Activated B cell treated with CpG ODN at 0.5 μM for 24 hours (primary cell): Measurements from ENCODE around the gene SCAPER. TPM values are rescaled to one million over a fixed set of nuclear protein-coding genes. Genes with fewer than 3 reads are reported as not detected.

Source experiments
- ATAC-seq: fragments of 200-7000 bp; cut with Tn5 transposase; one replicate; pipeline ENCODE4 v1.10.0; 2021; ENCODE audit warnings: low read depth, mild to moderate bottlenecking, moderate library complexity
- CTCF ChIA-PET: fragments of 350-600 bp; sonication (Branson Sonifier 250); formaldehyde crosslinking; loops from one replicate; lab custom pipeline; 2021; ENCODE audit warnings: antibody characterized with exemption; lab: Charles Lee
- POLR2A ChIA-PET: fragments of 350-600 bp; sonication (Branson Sonifier 250); formaldehyde crosslinking; loops from one replicate; lab custom pipeline; 2021; ENCODE audit warnings: antibody characterized with exemption; lab: Charles Lee
- DNase-seq: peaks from one replicate; pipeline ENCODE4 v3.0.0; 2022
- H3K27ac Mint-ChIP-seq: one replicate; pipeline ENCODE4 v1.8.0; 2020; ENCODE audit warnings: mixed read lengths
- H3K27me3 Mint-ChIP-seq: one replicate; pipeline ENCODE4 v1.8.0; 2021; ENCODE audit warnings: mixed read lengths
- H3K36me3 Mint-ChIP-seq: one replicate; pipeline ENCODE4 v1.8.0; 2021; ENCODE audit warnings: low read depth, mixed read lengths
- H3K4me1 Mint-ChIP-seq: one replicate; pipeline ENCODE4 v1.8.0; 2021; ENCODE audit warnings: mixed read lengths
- H3K4me3 Mint-ChIP-seq: one replicate; pipeline ENCODE4 v1.8.0; 2020; ENCODE audit warnings: mild to moderate bottlenecking, mixed read lengths
- H3K9me3 Mint-ChIP-seq: one replicate; pipeline ENCODE4 v1.8.0; 2020; ENCODE audit warnings: mixed read lengths
- CTCF ChIP-seq: fragments of 200-600 bp; IDR thresholded peaks from one replicate; pipeline ENCODE4 v1.8.0; 2022; ENCODE audit warnings: antibody characterized with exemption, mild to moderate bottlenecking
- intact Hi-C: fragments of 100-400 bp; cut with micrococcal nuclease; formaldehyde crosslinking; loops from one replicate; pipeline ENCODE4 v1.15.1; 2024
- total RNA-seq: library from RNA; stranded (reverse); gene quantifications from 2 replicates; pipeline ENCODE4 v1.2.3, GENCODE V29; 2022

Gene SCAPER
- total RNA-seq, 1 donor from 2014 or later = 38.8 TPM

- peaks cover under 1% of the 10 kb centered on the region for H3K9me3 Mint-ChIP-seq
- DNase-seq = no peak
- no peak overlapping the region for H3K4me3 Mint-ChIP-seq
- H3K27ac Mint-ChIP-seq = no peak overlapping the region
- H3K36me3 Mint-ChIP-seq = peaks cover 8% of the 10 kb centered on the region
- ATAC-seq = no peak
- POLR2A ChIA-PET = no interaction called here
- intact Hi-C loops = no loop called here
- no peaks in the 10 kb centered on the region for H3K27me3 Mint-ChIP-seq
- no peaks in the 10 kb centered on the region for H3K4me1 Mint-ChIP-seq
- CTCF ChIA-PET = no interaction called here
- no peak for TF ChIP-seq CTCF
Measured at GRCh38 chr15:76588811-76589747, 316.1 kb downstream of the SCAPER start.

DNA sequence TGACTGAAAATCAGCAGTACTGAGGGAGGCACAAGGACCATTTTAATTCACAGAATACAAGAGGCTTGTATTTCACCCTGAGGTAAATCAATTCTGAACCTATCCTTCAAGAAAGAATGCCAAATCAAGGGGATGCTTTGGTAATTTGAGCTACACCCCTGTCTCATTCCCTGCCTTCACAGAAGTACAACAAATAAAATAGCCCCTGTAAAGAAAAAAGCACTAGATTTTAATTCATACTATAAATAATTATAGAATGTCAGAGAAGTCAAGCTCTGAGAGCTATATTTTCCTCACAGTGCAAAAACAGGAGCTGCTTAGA lies 319.6 kb downstream of the SCAPER start:
- Mint-ChIP-seq H3K4me1 (no peaks in the 10 kb centered on the region), H3K27ac (no peak overlapping the region), H3K9me3 (peaks cover 3% of the 10 kb centered on the region), H3K27me3 (no peaks in the 10 kb centered on the region), H3K36me3 (peaks cover 25% of the 10 kb centered on the region), H3K4me3 (no peak overlapping the region)
- ChIA-PET CTCF (interaction anchor here (0.9 kb wide), 1 partner anchor 12 kb away, joined by 3 read pairs; no protein-coding TSS in a partner anchor), POLR2A (no interaction called here)
- intact Hi-C loops = no loop called here
- ATAC-seq = no peak
- DNase-seq = no peak
- no peak for TF ChIP-seq CTCF

- POLR2A ChIA-PET = interaction anchor here (0.7 kb wide), 1 partner anchor 1133 kb away, joined by 3 read pairs; the partner anchor contains the start of gene SIN3A
- Mint-ChIP-seq H3K27me3 (no peaks in the 10 kb centered on the region), H3K36me3 (peaks cover 26% of the 10 kb centered on the region), H3K9me3 (peaks cover 3% of the 10 kb centered on the region), H3K4me3 (no peak overlapping the region), H3K4me1 (no peaks in the 10 kb centered on the region), H3K27ac (no peak overlapping the region)
- no peak for TF ChIP-seq CTCF
- DNase-seq (no peak), ATAC-seq (no peak)
- CTCF ChIA-PET = interaction anchor here (0.9 kb wide), 1 partner anchor 11 kb away, joined by 3 read pairs; no protein-coding TSS in a partner anchor
- intact Hi-C loops = no loop called here
Measured at GRCh38 chr15:76584868-76585575, 320.1 kb downstream of the SCAPER start.

- ChIA-PET POLR2A (no interaction called here), CTCF (no interaction called here)
- no peaks in the 10 kb centered on the region for H3K27me3 Mint-ChIP-seq
- H3K27ac Mint-ChIP-seq = no peak overlapping the region
- H3K9me3 Mint-ChIP-seq = peaks cover 3% of the 10 kb centered on the region
- ATAC-seq (no peak), DNase-seq (no peak)
- intact Hi-C loops = no loop called here
- no peak overlapping the region for H3K4me3 Mint-ChIP-seq
- H3K4me1 Mint-ChIP-seq = no peaks in the 10 kb centered on the region
- H3K36me3 Mint-ChIP-seq = peaks cover 25% of the 10 kb centered on the region
- no peak for TF ChIP-seq CTCF
Measured at GRCh38 chr15:76582550-76582949, 322.6 kb downstream of the SCAPER start.
